ENCODE results near the gene CPSF4L.

GRCh38 chr17:73237714-73238113 is 24.0 kb downstream of the CPSF4L start:
- TF ChIP-seq CTCF (IDR thresholded peaks at IDR 0.05; ENCODE audit: low read depth, low read length) (no peak), EZH2phosphoT487 (IDR thresholded peaks at IDR 0.05; ENCODE audit: low read depth) (no peak)

All from OCI-LY3 (cell line).